ENCODE data around the gene DDB1. TPM values are rescaled to one million over a fixed set of nuclear protein-coding genes. Genes with fewer than 3 reads are reported as not detected.

DDB1 gene
- total RNA-seq, 1 donor from 2014 or later = 243 TPM

Other genes with a start within 250 kb of the DDB1 start
- gene CD5, start 230.6 kb downstream of the DDB1 start, total RNA-seq = 308 and 311 TPM in 2 replicates
- 7.4 and 8.3 TPM in 2 replicates for gene VPS37C, start 171.7 kb downstream of the DDB1 start, total RNA-seq
- not detected in 2 replicates for gene PGA3, start 129.6 kb downstream of the DDB1 start, total RNA-seq
- not detected in 2 replicates for gene PGA4, start 110.8 kb downstream of the DDB1 start, total RNA-seq
- not detected in 2 replicates for gene PGA5, start 91.9 kb downstream of the DDB1 start, total RNA-seq
- 5.5 and 6.3 TPM in 2 replicates for gene VWCE, start 37.8 kb downstream of the DDB1 start, total RNA-seq
- gene TKFC, start 123 bp upstream of the DDB1 start, total RNA-seq = 32.6 and 33.3 TPM in 2 replicates
- 38.9 and 40.0 TPM in 2 replicates for gene CYB561A3, start 28.8 kb upstream of the DDB1 start, total RNA-seq
- gene TMEM138, start 29.3 kb upstream of the DDB1 start, total RNA-seq = 64.6 and 71.3 TPM in 2 replicates
- 11.0 and 12.9 TPM in 2 replicates for gene TMEM216, start 59.5 kb upstream of the DDB1 start, total RNA-seq
- 115 and 119 TPM in 2 replicates for gene CPSF7, start 96.9 kb upstream of the DDB1 start, total RNA-seq
- gene SDHAF2, start 97.0 kb upstream of the DDB1 start, total RNA-seq = 52.9 and 53.0 TPM in 2 replicates
- not detected in 2 replicates for gene LRRC10B, start 175.6 kb upstream of the DDB1 start, total RNA-seq
- not detected in 2 replicates for gene SYT7, start 248.0 kb upstream of the DDB1 start, total RNA-seq

All from T-helper 1 cell treated with Interleukin-12 subunit alpha and Interleukin-12 subunit beta and Interleukin-4 antibody, amounts not matched to agents 30 ng/mL and 1 ng/mL, for 36 hours (primary cell).